ENCODE measurements around the gene PHKB. TPM values are rescaled to one million over a fixed set of nuclear protein-coding genes. Genes with fewer than 3 reads are reported as not detected.

Gene PHKB
- total and polyA plus RNA-seq, 2 donors (not counting 3 experiments of a cell fraction or from before 2014, with no cell fraction given), result 30.1 to 61.0 TPM

- no peak for FAIRE-seq
- Histone ChIP-seq H3K9me1 (replicated peaks; ENCODE audit: control insufficient read depth, extremely low read depth, insufficient read depth, low read length) (no peaks in the 10 kb centered on the region), H3K79me2 (ENCODE audit: control insufficient read depth, insufficient read depth, low read length) (no peaks in the 10 kb centered on the region), H3K9me3 (replicated peaks; ENCODE audit: control insufficient read depth, insufficient read depth, low read length) (no peaks in the 10 kb centered on the region), H2AFZ (ENCODE audit: low read depth, low read length) (no peak overlapping the region), H3K27ac (ENCODE audit: insufficient read depth, low read depth, low read length) (no peak overlapping the region), H3K36me3 (ENCODE audit: control insufficient read depth in 2 of 2, extremely low read depth in 1 of 2, insufficient read depth in 2 of 2, low read length in 2 of 2) (no peaks in the 10 kb centered on the region), H3K4me2 (ENCODE audit: insufficient read depth, low read length) (no peak overlapping the region), H4K20me1 (replicated peaks; ENCODE audit: control insufficient read depth, extremely low read depth, insufficient read depth, low read length) (no peaks in the 10 kb centered on the region), H3K4me3 (replicated peaks in 1 of 3; ENCODE audit: insufficient read depth in 1 of 3, low read depth in 1 of 3, low read length in 3 of 3) (no peak overlapping the region), H3K9ac (replicated peaks; ENCODE audit: extremely low read depth, insufficient read depth, low read length) (no peak overlapping the region), H3K4me1 (ENCODE audit: control insufficient read depth, extremely low read depth, insufficient read depth, low read length) (no peaks in the 10 kb centered on the region), H3K27me3 (ENCODE audit: control insufficient read depth in 2 of 2, insufficient read depth in 2 of 2, low read length in 2 of 2) (no peaks in the 10 kb centered on the region)
- dilution Hi-C loops (cut with MboI; ENCODE audit: extremely low pct_ligation_motif_present, low sequenced_read_pairs), result no loop called here
- ChIA-PET POLR2A (no interaction called here), CTCF (no interaction called here)
- no TSS peak for BruUV-seq (replicated peaks)
- TF ChIP-seq GATA2 (IDR thresholded peaks at IDR 0.05; ENCODE audit: insufficient read depth, insufficient read length, low read depth, low read length) (no peak), POLR2A (IDR thresholded peaks at IDR 0.05; ENCODE audit: low read depth, low read length) (no peak), CTCF (IDR thresholded peaks at IDR 0.05; ENCODE audit: extremely low read depth in 1 of 2, insufficient read depth in 1 of 2, low read depth in 1 of 2, low read length in 2 of 2) (no peak), EZH2 (IDR thresholded peaks at IDR 0.05; ENCODE audit: borderline replicate concordance, low read depth, low read length, severe bottlenecking) (no peak), POLR2AphosphoS5 (IDR thresholded peaks at IDR 0.05; ENCODE audit: insufficient read depth, low read depth, low read length) (no peak), JUN (IDR thresholded peaks at IDR 0.05; ENCODE audit: borderline replicate concordance, insufficient read depth, insufficient read length, low read depth) (no peak), MAX (IDR thresholded peaks at IDR 0.05; ENCODE audit: insufficient read depth, insufficient read length) (no peak), FOS (IDR thresholded peaks at IDR 0.05; ENCODE audit: borderline replicate concordance, insufficient read depth, low read length) (no peak), MYC (IDR thresholded peaks at IDR 0.05; ENCODE audit: low read depth, low read length) (no peak)
- intact Hi-C loops (cut with micrococcal nuclease), result no loop called here
- DNase-seq (ENCODE audit: low read depth, low spot score), result no peak
Measured at GRCh38 chr16:47413041-47413440, 48.1 kb upstream of the PHKB start.

Measured in endothelial cell of umbilical vein (primary cell).